HG02588 (cell line): ENCODE data around the gene RNU1-1.
"Not testable (repeated sequence)": the region's sequence is repeated elsewhere in the genome, so short reads cannot be mapped to it uniquely, and the experiment has no call there.

Source experiments
- ATAC-seq: cut with Tn5 transposase; IDR thresholded peaks from one replicate; pipeline ENCODE4 v1.9.1; 2021; ENCODE audit warnings: mild to moderate bottlenecking, moderate library complexity; ENCODE audit not compliant: unreplicated experiment

Gene RNU1-1

GRCh38 chr1:16514107-16515055 lies at the start of gene RNU1-1:
RNU1-1 (minus strand) TSS chr1:16514285.
- ATAC-seq, result not testable (repeated sequence)

- ATAC-seq, result not testable (repeated sequence)
Measured at GRCh38 chr1:16561035-16561434, 47.0 kb upstream of the RNU1-1 start.

DNA sequence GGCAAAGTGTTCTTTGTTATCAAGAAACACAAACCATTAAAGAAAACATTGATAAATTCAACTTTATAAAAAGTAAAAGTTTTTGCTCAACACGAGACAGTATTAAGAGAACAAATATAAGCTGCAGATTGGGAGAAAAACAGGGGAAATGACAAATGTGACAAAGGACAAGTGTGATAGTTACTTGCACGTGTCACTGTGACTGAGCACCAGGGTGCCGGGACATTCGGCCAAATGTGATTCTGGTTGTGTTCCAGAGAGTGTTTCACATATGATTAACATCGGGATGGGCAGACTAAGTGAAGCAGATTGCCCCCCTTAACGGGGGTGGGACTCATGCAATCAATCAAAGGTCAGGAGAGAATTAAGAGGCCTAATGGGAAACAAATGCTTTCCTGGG lies 46.4 kb upstream of the RNU1-1 start:
- not testable (repeated sequence) for ATAC-seq

GRCh38 chr1:16559688-16560087 lies 45.6 kb upstream of the RNU1-1 start:
- ATAC-seq, result not testable (repeated sequence)

- ATAC-seq, result not testable (repeated sequence)
Measured at GRCh38 chr1:16557034-16557433, 42.9 kb upstream of the RNU1-1 start.

GRCh38 chr1:16553244-16553643 lies 39.2 kb upstream of the RNU1-1 start:
- not testable (repeated sequence) for ATAC-seq

DNA sequence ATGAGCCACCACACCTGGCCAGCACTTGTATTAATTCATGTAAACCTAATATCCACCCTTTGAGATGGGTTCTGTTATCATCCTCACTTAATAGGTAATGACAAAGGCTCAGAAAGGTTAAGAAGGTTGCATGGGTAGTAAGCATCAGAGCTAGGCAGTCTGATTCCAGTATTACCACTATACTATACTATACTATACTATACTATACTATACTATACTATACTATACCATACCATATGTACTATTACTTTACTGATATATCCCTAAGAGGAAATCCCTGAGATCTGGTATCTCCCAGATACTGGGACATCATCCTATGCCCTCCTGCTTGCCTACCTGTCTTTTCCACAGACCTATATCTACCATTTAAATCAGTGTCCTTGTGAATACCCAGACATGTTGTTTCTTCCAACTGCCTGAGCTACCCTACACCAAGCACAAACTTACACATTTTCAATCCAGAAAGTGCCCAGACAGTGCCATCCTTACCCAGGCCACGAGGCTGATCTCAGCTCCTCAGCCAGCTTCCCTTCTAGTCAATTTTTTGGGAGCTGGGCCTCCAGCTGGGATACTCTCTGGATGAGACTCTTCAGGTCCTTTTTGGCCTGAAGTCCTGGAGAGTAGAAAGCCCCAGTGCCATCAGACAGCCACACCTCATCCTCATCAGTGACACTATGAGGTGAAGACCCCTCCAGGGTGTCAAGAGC lies 36.3 kb upstream of the RNU1-1 start:
- not testable (repeated sequence) for ATAC-seq

- ATAC-seq, result not testable (repeated sequence)
Measured at GRCh38 chr1:16549545-16549944, 35.5 kb upstream of the RNU1-1 start.

GRCh38 chr1:16547502-16548241 lies 33.6 kb upstream of the RNU1-1 start:
- not testable (repeated sequence) for ATAC-seq

DNA sequence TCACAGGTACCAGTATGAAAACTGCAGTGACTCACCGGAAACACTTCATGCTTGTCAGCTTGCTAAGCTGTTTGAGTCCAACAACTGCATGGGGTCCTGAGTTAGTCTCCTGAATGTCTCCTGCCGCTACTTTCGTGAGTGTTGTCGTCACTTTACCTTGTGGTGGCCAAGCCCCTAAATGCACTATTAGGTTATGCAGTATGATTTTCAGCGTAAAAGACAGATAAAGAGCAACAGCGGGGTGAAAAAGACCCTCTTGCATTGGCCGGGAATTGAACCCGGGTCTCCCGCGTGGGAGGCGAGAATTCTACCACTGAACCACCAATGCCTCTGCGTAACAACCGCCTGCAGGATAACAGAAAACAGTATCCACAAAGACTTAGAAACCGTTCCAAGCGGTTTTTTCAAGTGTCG lies 31.6 kb upstream of the RNU1-1 start:
- not testable (repeated sequence) for ATAC-seq

DNA sequence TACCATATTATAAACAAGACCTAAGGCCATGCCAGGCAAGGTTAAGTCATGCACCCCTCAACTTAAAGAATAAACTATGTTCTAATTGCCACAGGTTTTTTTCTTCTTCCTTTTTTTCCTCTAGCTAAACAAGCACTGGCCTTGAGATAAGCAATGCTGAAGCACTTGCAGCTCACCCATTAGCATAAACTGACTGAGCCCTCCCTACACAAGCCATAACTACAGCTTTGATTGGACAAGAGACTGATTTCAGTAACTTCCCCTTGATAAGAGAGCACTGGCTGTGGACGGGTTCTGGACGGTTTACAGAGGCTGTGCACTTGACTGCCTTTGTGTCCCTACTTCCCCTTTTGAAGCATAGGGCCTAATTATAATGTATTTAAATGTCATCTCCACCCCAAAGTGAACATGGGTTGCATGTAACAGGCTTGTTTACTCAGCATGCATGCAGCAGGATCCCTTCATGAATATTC lies 26.4 kb upstream of the RNU1-1 start:
- not testable (repeated sequence) for ATAC-seq

DNA sequence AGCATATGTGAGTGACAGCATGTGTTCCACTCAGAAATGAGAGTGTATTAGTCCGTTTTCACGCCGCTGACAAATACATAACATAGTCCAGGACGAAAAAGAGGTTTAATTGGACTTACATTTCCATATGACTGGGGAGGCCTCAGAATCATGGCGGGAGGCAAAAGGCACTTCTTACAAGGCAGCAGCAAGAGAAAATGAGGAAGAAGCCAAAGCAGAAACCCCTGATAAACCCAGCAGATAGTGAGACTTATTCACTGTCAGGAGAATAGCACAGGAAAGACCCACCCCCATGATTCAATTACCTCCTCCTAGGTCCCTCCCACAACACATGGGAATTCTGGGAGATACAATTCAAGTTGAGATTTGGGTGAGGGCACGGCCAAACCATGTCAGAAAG lies 23.4 kb upstream of the RNU1-1 start:
- ATAC-seq, result not testable (repeated sequence)

- not testable (repeated sequence) for ATAC-seq
Measured at GRCh38 chr1:16536796-16537195, 22.7 kb upstream of the RNU1-1 start.

- ATAC-seq, result not testable (repeated sequence)
Measured at GRCh38 chr1:16535898-16536297, 21.8 kb upstream of the RNU1-1 start.

- ATAC-seq, result not testable (repeated sequence)
Measured at GRCh38 chr1:16535487-16535886, 21.4 kb upstream of the RNU1-1 start.

DNA sequence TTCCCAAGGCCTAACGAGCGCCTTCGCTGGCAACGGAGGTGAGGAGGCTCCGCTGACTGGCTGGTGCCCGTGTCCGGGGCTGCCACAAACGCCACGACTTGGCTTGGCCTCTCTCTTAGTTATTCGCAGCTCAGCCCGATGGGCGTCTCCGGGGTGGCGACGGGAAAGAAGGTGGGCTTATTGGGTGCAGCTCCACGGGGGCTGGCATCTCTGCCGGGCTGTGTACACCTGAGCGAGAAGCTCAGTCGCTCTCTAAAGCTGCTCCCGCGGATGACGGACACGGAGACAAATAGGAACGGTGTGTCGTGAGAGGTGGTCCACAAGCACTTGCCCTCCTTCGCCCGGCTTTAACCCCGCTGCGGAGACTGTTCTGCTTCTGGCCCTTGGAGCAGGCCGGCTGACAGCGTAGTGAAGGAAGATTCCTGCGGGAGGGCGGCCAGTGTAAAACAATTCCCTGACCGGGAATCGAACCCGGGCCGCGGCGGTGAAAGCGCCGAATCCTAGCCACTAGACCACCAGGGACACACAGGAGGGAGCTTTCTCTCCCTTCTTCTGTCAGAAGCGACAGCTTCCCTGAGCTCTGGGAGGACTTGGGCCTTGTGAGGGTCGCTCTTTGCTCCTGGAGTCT lies 20.9 kb upstream of the RNU1-1 start:
- not testable (repeated sequence) for ATAC-seq

DNA sequence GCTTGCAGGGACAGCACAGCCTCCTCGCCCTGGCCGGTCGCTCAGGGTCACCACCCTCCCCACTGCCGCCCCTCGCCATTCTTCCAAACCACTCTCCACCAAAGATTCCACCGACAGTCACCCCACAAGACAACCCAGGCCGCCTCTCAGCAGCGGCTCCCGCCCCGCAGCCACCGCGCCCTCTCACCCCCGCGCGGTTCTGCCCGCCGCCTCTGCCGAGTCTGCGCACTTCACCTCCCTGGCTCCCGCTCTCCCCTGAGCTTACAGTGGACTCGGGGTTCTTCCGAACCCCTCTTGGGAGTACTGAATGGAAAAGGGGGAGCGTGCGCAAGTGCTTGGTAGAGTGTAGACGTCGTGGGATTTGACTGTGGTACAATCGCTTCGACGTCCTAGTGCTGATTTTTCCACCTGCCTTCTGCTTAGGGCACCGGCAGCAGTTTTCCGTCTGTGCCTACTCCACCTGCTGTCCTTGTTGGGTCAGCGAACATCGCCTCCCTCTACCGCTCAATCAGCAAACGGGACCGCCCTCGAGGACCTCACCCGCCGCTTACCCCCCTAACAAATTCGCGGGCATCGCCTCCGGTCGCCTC lies 20.2 kb upstream of the RNU1-1 start:
- ATAC-seq, result not testable (repeated sequence)

DNA sequence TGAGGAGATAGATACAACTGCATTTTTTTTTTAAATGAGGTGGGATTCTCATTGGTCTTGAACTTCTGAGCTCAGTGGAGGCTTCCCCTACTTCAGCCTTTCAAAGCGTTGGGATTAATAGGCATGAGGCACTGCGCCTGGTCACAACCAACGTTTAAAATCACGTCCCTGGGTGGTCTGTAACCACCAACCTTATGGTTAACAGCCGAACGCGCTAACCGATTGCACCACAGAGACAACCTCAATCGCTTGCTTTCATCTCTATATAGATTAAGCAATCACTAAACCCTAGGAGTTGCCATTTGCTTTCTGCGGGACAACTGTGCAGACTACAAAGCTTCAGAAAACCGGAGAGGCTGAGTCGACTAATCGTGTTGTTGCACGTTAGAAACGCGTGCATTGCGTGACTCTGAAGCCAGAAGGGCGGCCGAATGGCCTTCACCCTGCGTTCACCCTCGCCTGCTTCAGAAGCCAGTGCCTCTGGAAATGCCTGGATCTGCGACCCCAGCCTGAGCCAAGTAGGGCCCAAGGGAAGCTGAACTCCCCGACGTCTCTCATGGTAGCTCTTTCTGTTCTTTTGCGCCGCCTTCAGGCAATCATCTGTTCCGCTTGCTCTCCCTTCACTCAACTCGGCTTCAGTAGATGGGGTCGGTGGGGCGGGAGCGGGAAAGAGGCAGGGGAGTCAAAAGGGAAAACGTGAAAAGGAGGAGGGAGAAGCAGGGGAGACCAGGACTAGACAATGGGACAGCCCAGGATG lies 18.3 kb upstream of the RNU1-1 start:
- ATAC-seq, result not testable (repeated sequence)

- ATAC-seq, result not testable (repeated sequence)
Measured at GRCh38 chr1:16528338-16528737, 14.3 kb upstream of the RNU1-1 start.
